Measurements from ENCODE around the gene SLCO2A1.

DNA sequence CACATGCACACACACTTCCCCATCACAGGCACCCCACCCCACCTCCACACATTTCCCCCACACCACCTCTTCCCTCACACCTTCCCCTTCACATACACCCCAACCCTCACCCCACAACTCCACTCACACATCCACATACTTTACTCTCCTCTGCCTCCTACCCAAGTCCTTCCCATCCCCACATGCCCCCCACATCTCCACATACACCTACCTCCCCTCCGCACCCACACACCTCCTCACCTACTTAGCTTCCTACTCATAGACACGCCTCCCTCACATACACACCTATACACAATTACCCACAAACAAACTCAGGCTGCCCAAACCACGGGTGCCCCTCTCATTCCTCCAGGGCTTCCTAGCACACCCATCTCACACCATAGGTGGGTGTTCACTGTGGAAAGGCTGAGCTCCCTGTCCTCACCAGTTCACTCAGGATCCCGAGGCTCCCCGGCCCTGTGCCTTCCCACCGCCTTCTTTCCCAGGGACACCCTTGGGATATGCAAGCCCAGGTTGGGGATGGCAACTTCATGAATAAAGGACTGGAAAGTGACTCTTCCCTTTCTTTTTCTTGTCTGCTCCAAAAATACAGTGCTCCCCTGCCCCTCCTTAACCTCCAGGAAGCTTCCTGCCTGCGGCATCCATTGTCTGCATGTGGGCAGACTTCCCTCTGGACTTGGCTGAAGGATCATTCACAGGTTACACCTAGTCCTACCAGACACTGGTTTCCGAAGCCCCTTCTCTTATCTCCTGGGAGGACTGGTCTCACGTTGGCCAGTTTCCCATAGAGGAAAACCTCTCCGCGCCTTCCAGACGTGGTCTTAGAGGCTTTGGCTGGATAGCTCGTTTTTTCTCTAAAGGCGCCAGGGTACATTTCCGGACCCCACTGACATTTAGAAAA, 61.5 kb downstream of the SLCO2A1 start:
- TF ChIP-seq EZH2 (IDR thresholded peaks at IDR 0.05; ENCODE audit: low read depth, unreplicated experiment): no peak
- TF ChIP-seq, protein P1, sequence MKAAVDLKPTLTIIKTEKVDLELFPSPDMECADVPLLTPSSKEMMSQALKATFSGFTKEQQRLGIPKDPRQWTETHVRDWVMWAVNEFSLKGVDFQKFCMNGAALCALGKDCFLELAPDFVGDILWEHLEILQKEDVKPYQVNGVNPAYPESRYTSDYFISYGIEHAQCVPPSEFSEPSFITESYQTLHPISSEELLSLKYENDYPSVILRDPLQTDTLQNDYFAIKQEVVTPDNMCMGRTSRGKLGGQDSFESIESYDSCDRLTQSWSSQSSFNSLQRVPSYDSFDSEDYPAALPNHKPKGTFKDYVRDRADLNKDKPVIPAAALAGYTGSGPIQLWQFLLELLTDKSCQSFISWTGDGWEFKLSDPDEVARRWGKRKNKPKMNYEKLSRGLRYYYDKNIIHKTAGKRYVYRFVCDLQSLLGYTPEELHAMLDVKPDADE (IDR thresholded peaks at IDR 0.05): no peak
- TF ChIP-seq, protein P2, sequence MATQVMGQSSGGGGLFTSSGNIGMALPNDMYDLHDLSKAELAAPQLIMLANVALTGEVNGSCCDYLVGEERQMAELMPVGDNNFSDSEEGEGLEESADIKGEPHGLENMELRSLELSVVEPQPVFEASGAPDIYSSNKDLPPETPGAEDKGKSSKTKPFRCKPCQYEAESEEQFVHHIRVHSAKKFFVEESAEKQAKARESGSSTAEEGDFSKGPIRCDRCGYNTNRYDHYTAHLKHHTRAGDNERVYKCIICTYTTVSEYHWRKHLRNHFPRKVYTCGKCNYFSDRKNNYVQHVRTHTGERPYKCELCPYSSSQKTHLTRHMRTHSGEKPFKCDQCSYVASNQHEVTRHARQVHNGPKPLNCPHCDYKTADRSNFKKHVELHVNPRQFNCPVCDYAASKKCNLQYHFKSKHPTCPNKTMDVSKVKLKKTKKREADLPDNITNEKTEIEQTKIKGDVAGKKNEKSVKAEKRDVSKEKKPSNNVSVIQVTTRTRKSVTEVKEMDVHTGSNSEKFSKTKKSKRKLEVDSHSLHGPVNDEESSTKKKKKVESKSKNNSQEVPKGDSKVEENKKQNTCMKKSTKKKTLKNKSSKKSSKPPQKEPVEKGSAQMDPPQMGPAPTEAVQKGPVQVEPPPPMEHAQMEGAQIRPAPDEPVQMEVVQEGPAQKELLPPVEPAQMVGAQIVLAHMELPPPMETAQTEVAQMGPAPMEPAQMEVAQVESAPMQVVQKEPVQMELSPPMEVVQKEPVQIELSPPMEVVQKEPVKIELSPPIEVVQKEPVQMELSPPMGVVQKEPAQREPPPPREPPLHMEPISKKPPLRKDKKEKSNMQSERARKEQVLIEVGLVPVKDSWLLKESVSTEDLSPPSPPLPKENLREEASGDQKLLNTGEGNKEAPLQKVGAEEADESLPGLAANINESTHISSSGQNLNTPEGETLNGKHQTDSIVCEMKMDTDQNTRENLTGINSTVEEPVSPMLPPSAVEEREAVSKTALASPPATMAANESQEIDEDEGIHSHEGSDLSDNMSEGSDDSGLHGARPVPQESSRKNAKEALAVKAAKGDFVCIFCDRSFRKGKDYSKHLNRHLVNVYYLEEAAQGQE (IDR thresholded peaks at IDR 0.05; ENCODE audit: unreplicated experiment): no peak
- TF ChIP-seq, protein P3, sequence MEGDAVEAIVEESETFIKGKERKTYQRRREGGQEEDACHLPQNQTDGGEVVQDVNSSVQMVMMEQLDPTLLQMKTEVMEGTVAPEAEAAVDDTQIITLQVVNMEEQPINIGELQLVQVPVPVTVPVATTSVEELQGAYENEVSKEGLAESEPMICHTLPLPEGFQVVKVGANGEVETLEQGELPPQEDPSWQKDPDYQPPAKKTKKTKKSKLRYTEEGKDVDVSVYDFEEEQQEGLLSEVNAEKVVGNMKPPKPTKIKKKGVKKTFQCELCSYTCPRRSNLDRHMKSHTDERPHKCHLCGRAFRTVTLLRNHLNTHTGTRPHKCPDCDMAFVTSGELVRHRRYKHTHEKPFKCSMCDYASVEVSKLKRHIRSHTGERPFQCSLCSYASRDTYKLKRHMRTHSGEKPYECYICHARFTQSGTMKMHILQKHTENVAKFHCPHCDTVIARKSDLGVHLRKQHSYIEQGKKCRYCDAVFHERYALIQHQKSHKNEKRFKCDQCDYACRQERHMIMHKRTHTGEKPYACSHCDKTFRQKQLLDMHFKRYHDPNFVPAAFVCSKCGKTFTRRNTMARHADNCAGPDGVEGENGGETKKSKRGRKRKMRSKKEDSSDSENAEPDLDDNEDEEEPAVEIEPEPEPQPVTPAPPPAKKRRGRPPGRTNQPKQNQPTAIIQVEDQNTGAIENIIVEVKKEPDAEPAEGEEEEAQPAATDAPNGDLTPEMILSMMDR (conservative IDR thresholded peaks at IDR 0.05; ENCODE audit: low read depth in 2 of 2): no peak
- TF ChIP-seq POLR2AphosphoS5 (IDR thresholded peaks at IDR 0.05; ENCODE audit: low read depth): no peak
- TF ChIP-seq CREB1 (CRISPR knock-in tag; IDR thresholded peaks at IDR 0.05; ENCODE audit: low read depth): no peak

Measured in GM23338 (cell line).